Pancreas (tissue), 10 donors: ENCODE measurements around the gene ISX. TPM values are rescaled to one million over a fixed set of nuclear protein-coding genes. Genes with fewer than 3 reads are reported as not detected.

Experiments
- ATAC-seq, 4 donors: fragments of 200-7000 bp; cut with Tn5 transposase; one replicate each; pipeline versions ENCODE4 v1.8.0 to v1.9.1; 2020; ENCODE audit warnings: mild to moderate bottlenecking in 4 of 4, moderate library complexity in 4 of 4
- DNase-seq, 6 donors: peaks; one replicate each; pipeline ENCODE4 v3.0.0-alpha.2; 2020
- FAIRE-seq: peaks from 2 replicates; lab custom pipeline; 2012; peaks lifted over from hg19 to GRCh38; lab: Jason Lieb, UNC
- H3K27ac ChIP-seq, 4 donors: fragments of 200-600 bp; sonication (generic); 1 replicate in 3 of 4; 2 replicates in 1 of 4; pipeline versions ENCODE4 v1.5.0 to v1.8.0; 2020
- H3K27me3 ChIP-seq, 4 donors: fragments of 200-600 bp; one replicate each; pipeline ENCODE4 v1.8.0; 2021
- H3K36me3 ChIP-seq, 3 donors: fragments of 200-600 bp; sonication (generic) in 1 of 3; one replicate each; pipeline versions ENCODE4 v1.5.0 to v1.8.0; 2020 to 2021
- H3K4me1 ChIP-seq, 3 donors: fragments of 200-600 bp; one replicate each; pipeline ENCODE4 v1.8.0; 2021
- H3K4me3 ChIP-seq, 4 donors: fragments of 200-600 bp; sonication (generic) in 2 of 4; one replicate each; pipeline versions ENCODE4 v1.5.0 to v1.8.0; 2020 to 2021
- H3K9me3 ChIP-seq, 4 donors: fragments of 200-600 bp; one replicate each; pipeline ENCODE4 v1.8.0; 2021
- WGBS, 2 donors: extraction: QIAGEN DNeasy Blood & Tissue Kit; methylation state at CpG; one replicate each; pipeline ENCODE4 v1.1.7; 2013; 5-methylcytosine and 5-hydroxymethylcytosine counted together
- intact Hi-C, 3 donors: fragments of 100-400 bp; cut with DNase I; formaldehyde crosslinking; loops; one replicate each; pipeline versions ENCODE4 v1.11.1 to v1.14.2; 2022
- polyA plus RNA-seq, 2 donors: library from polyadenylated mRNA; stranded (reverse); fragments of 200-250 nt; gene quantifications; one replicate each; pipeline ENCODE4 v1.2.3, GENCODE V29; 2013
- total RNA-seq, 6 donors: library from RNA; stranded (reverse); fragmentation: NEBNext Ultra II Directional in 4 of 6; extraction: Animal tissue kit (Norgen Biotek cat#: 25700) in 4 of 6; gene quantifications; one replicate each; pipeline versions ENCODE4 v1.2.1 to v1.2.4, GENCODE V29; 2021 to 2023
- TF ChIP-seq, protein P1 (sequence below), 4 donors: fragments of 200-600 bp; sonication (generic) in 3 of 4; IDR thresholded peaks; one replicate each; pipeline versions ENCODE4 v1.5.0 to v1.8.0; 2021; ENCODE audit warnings: antibody characterized with exemption in 4 of 4
- donor health status: healthy with polysubstance abuse.
- donor health status: DM: no; HTN: no; CAD: no; lungs with moderate emphysema.
- donor health status: DM: no; HTN: no; CAD: no.
- donor health status: control.
- donor health status: control.
- donor health status: Bipolar disorder and iron deficiency.
- donor health status: DM: yes; HTN: yes; CAD: no.
- donor health status: DM: no; HTN: no; CAD: no.
- donor health status: DM: no; HTN: no; CAD: no.
- donor health status: DM: yes; HTN: yes; CAD: no.

The ISX gene
- total and polyA plus RNA-seq, 8 donors, result 0.12 to 0.14 TPM; not detected in 6

DNA sequence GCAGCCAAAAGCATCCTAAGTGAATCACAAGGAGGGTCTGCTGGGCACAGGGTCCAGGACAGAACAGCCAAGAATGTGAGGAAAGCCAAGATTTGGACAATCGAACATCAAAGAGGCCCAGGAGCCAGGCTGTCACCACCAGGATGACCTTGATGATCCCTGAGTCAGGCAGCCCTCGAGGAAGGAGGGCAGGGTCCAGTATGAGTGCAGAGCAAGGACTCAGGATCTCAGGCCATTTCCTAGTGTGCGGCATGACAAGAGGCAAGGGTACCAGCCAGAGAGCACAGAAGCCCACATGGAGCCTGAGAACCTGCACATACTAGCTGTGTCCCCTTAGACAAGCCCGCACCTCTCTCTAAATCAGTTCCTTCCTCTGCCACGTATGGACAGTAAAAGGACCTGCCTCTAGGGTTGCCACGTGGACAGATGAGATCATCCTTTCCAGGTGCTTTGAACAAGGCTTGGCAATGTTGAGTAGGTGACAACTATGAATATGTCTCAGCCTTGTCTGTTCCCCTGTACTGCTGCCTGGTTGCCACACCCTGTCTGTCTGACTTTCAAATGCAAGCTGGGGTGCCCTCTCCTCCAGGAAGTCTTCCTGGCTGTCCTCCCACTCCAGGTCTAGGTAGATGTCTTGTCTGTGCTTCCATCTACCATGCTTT, 32.2 kb upstream of the ISX start:
- TF ChIP-seq, protein P1, sequence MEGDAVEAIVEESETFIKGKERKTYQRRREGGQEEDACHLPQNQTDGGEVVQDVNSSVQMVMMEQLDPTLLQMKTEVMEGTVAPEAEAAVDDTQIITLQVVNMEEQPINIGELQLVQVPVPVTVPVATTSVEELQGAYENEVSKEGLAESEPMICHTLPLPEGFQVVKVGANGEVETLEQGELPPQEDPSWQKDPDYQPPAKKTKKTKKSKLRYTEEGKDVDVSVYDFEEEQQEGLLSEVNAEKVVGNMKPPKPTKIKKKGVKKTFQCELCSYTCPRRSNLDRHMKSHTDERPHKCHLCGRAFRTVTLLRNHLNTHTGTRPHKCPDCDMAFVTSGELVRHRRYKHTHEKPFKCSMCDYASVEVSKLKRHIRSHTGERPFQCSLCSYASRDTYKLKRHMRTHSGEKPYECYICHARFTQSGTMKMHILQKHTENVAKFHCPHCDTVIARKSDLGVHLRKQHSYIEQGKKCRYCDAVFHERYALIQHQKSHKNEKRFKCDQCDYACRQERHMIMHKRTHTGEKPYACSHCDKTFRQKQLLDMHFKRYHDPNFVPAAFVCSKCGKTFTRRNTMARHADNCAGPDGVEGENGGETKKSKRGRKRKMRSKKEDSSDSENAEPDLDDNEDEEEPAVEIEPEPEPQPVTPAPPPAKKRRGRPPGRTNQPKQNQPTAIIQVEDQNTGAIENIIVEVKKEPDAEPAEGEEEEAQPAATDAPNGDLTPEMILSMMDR (IDR thresholded peaks at IDR 0.05), result no peak
- no peaks in the 10 kb centered on the region for H3K4me1 ChIP-seq
- H3K27ac ChIP-seq, result no peak overlapping the region
- H3K36me3 ChIP-seq, result no peaks in the 10 kb centered on the region
- no peak for ATAC-seq
- no peak overlapping the region for H3K4me3 ChIP-seq
- 49 to 56% methylated on average over 6 of the region's 6 CpGs for WGBS, 2 donors
- no peaks in the 10 kb centered on the region for H3K9me3 ChIP-seq
- no peak for DNase-seq
- FAIRE-seq, result no peak
- no peaks in the 10 kb centered on the region for H3K27me3 ChIP-seq
- intact Hi-C loops, result no loop called here

DNA sequence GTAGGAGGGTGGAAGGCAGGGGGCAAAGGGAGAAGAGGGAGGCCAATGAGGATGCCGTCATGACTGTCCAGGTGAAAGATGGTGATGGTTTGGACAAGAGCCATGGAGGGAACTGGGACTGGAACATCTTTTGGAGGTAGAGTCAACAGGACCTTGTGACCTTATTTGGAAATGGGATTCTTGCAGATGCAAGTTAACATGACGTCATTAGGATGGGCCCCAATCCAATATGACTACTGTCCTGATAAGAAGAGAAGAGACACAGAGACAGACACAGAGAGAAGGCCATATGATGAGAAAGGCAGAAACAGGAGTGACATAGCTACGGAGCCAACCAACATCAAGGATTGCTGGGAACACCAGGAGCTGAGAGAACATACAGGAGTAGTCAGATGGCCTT, 31.0 kb upstream of the ISX start:
- intact Hi-C loops, result no loop called here
- Histone ChIP-seq H3K9me3 (no peaks in the 10 kb centered on the region), H3K4me1 (no peaks in the 10 kb centered on the region), H3K27ac (no peak overlapping the region), H3K36me3 (no peaks in the 10 kb centered on the region), H3K27me3 (no peaks in the 10 kb centered on the region), H3K4me3 (no peak overlapping the region)
- no peak for DNase-seq
- WGBS, 2 donors, result 27 to 37% methylated on average over 3 of the region's 3 CpGs
- TF ChIP-seq, protein P1 (IDR thresholded peaks at IDR 0.05), result no peak
- no peak for FAIRE-seq
- no peak for ATAC-seq

DNA sequence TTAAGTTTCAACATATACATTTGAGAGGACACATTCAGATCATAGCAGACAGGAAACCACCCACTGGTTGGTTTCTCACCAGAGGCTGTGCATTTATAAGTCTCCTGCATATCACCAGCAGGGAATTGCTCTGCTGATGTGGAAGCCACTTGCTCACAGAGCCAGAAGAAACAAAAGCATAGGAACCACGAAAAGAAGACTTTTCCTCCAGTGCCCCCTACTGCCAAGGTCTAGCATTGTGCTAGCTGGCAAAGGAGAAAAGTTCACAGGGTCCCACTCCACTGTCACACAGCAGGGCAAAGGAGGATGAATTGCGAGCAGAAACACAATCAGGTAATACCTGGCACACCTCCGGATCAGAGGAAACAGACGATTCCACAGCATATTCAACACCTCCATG, 28.9 kb upstream of the ISX start:
- Histone ChIP-seq H3K4me3 (no peak overlapping the region), H3K27me3 (no peaks in the 10 kb centered on the region), H3K36me3 (no peaks in the 10 kb centered on the region), H3K27ac (no peak overlapping the region), H3K4me1 (no peaks in the 10 kb centered on the region), H3K9me3 (no peaks in the 10 kb centered on the region)
- DNase-seq (no peak), ATAC-seq (no peak), FAIRE-seq (no peak)
- TF ChIP-seq, protein P1 (IDR thresholded peaks at IDR 0.05), result no peak
- WGBS, 2 donors, result 51 to 66% methylated on average over 4 of the region's 4 CpGs
- intact Hi-C loops, result no loop called here

DNA sequence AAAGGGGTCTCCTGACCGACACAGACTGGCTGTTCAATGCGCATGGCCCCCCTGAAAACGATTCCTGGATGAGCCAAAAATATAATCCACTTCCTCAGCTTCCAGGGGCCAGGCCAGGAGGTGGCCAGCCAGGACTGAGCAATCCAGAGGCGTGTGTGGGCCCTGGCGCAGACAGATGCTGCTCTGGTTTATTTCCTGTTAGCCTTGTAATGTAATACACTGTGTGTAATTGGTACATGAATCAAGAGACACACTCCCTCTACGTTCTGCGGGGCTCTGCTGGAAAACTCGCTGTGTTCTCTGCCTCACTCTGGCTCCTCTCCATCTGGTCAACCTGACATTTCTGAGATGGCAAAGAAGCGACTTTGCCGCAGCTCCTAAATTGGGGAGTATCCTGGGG, 26.3 kb upstream of the ISX start:
- WGBS, 2 donors, result 56 to 62% methylated on average over 10 of the region's 10 CpGs
- H3K4me3 ChIP-seq, result no peak overlapping the region
- no peaks in the 10 kb centered on the region for H3K36me3 ChIP-seq
- ATAC-seq (peak in 3 of 4 donors; percentile 43 to 63 (median 59)), FAIRE-seq (no peak), DNase-seq (no peak)
- no peaks in the 10 kb centered on the region for H3K4me1 ChIP-seq
- H3K27me3 ChIP-seq, result no peaks in the 10 kb centered on the region
- TF ChIP-seq, protein P1 (IDR thresholded peaks at IDR 0.05), result no peak
- no peak overlapping the region for H3K27ac ChIP-seq
- intact Hi-C loops, result no loop called here
- no peaks in the 10 kb centered on the region for H3K9me3 ChIP-seq

DNA sequence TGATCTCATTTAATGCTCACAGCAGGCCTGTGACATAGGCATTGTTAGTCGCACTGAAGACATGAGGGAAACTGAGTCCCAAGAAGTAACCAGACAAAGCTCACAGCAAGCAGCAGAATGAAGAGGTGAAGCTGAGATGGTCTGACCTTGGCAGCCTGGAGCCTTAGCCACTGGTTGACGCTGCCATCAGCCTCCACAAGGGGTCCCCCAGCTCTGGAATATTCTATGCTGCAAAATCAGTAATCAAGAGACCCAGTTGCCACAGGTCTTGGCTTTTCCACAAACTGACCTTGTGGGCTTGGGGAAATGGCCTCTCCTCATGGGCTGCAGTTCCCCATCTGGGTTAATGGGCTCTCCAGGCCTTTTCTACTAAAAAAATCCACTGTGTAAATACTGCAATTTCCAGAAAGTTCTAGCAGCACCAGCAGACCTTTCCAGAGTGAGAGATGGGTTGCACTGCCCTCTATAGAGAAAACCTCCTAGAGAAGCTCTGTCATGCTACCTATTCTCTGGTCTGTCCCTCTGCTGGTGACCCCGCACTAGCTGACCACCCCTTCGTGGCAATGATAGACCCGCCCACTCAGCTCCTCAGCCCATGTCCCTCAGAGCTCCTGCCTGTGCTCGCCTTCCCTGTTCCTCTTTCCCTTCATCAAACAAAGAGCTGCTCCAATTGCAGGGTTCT, 22.6 kb upstream of the ISX start:
- Histone ChIP-seq H3K4me3 (no peak overlapping the region), H3K27ac (no peak overlapping the region), H3K27me3 (no peaks in the 10 kb centered on the region), H3K36me3 (no peaks in the 10 kb centered on the region), H3K4me1 (no peaks in the 10 kb centered on the region), H3K9me3 (no peaks in the 10 kb centered on the region)
- FAIRE-seq, result no peak
- TF ChIP-seq, protein P1 (IDR thresholded peaks at IDR 0.05), result no peak
- ATAC-seq, result no peak
- intact Hi-C loops, result no loop called here
- no peak for DNase-seq
- WGBS, 2 donors, result 74 to 82% methylated on average over 6 of the region's 6 CpGs
